Measurements from ENCODE around the gene COPG2.
"Not testable (repeated sequence)": the region's sequence is repeated elsewhere in the genome, so short reads cannot be mapped to it uniquely, and the experiment has no call there.

DNA sequence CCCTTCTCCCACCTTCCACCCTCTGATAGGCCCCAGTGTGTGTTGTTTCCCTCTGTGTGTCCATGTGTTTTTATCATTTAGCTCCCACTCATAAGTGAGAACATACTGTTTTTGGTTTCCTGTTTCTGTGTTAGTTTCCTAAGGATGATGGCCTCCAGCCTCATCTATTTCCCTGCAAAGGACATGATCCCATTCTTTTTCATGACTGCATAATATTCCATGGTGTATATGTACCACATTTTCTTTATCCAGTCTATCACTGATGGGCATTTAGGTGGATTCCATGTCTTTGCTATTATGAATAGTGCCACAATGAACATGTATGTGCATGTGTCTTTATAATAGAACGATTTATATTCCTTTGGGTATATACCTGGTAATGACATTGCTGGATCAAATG, 23.8 kb upstream of the COPG2 start:
- TF ChIP-seq CTCF (IDR thresholded peaks at IDR 0.05 in 4 of 5, conservative IDR thresholded peaks at IDR 0.05 in 1 of 5); POLR2A (IDR thresholded peaks at IDR 0.05): not testable (repeated sequence)
